Endodermal cell (in vitro differentiated cells): ENCODE measurements around the gene RYR3. TPM values are rescaled to one million over a fixed set of nuclear protein-coding genes. Genes with fewer than 3 reads are reported as not detected.

Source experiments
- DNase-seq: peaks from one replicate; pipeline ENCODE4 v3.0.0-alpha.2; 2017
- H3K27ac ChIP-seq: 2 replicates; pipeline ENCODE4 v1.5.1; 2013; ENCODE audit warnings: mild to moderate bottlenecking, low read depth, low read length, moderate library complexity
- H3K27me3 ChIP-seq: 2 replicates; pipeline ENCODE4 v1.6.1; 2013; ENCODE audit warnings: mild to moderate bottlenecking, low read length, moderate library complexity; ENCODE audit not compliant: insufficient read depth, control insufficient read depth, poor library complexity, severe bottlenecking
- H3K36me3 ChIP-seq: 2 replicates; pipeline ENCODE4 v1.7.0; 2013; ENCODE audit warnings: mild to moderate bottlenecking, low read length, moderate library complexity; ENCODE audit not compliant: control insufficient read depth, insufficient read depth
- H3K4me1 ChIP-seq: one replicate; pipeline ENCODE4 v1.7.0; 2013; ENCODE audit warnings: low read length; ENCODE audit not compliant: control insufficient read depth, insufficient read depth
- H3K4me3 ChIP-seq: 2 replicates; pipeline ENCODE4 v1.5.1; 2013; ENCODE audit warnings: mild to moderate bottlenecking, low read length, moderate library complexity
- H3K9ac ChIP-seq: 2 replicates; pipeline ENCODE4 v1.6.1; 2013; ENCODE audit warnings: mild to moderate bottlenecking, low read length, moderate library complexity; ENCODE audit not compliant: poor library complexity, severe bottlenecking; ENCODE audit errors: extremely low read depth
- H3K9me3 ChIP-seq: 2 replicates; pipeline ENCODE4 v1.6.1; 2013; ENCODE audit warnings: mild to moderate bottlenecking, low read length, moderate library complexity; ENCODE audit not compliant: control insufficient read depth
- H3K27ac Mint-ChIP-seq: 2 replicates; pipeline ENCODE4 v1.8.0; 2020; ENCODE audit warnings: mixed read lengths
- H3K27me3 Mint-ChIP-seq: 2 replicates; pipeline ENCODE4 v1.8.0; 2021; ENCODE audit warnings: mild to moderate bottlenecking, mixed read lengths; ENCODE audit not compliant: insufficient read depth
- H3K36me3 Mint-ChIP-seq: 2 replicates; pipeline ENCODE4 v1.8.0; 2020; ENCODE audit warnings: low read depth, mixed read lengths
- H3K4me1 Mint-ChIP-seq: 2 replicates; pipeline ENCODE4 v1.8.0; 2020; ENCODE audit warnings: mixed read lengths
- H3K4me3 Mint-ChIP-seq: 2 replicates; pipeline ENCODE4 v1.8.0; 2020; ENCODE audit warnings: mild to moderate bottlenecking, moderate library complexity, mixed read lengths
- H3K9me3 Mint-ChIP-seq: 2 replicates; pipeline ENCODE4 v1.8.0; 2020; ENCODE audit warnings: mild to moderate bottlenecking, mixed read lengths
- WGBS, 2 experiments: methylation state at CpG; one replicate each; pipeline versions ENCODE4 v1.1.5 to v1.1.7; 2013; ENCODE audit warnings: missing lambda C conversion rate in 2 of 2, mixed read lengths in 1 of 2; ENCODE audit not compliant: insufficient coverage in 1 of 2, insufficient read length in 1 of 2; 5-methylcytosine and 5-hydroxymethylcytosine counted together
- total RNA-seq, 2 donors: library from RNA; stranded (reverse); fragmentation: NEBNext Ultra II Directional in 1 of 2; extraction: Animal tissue kit (Norgen Biotek cat#: 25700) in 1 of 2; gene quantifications; 2 replicates in 1 of 2; 3 replicates in 1 of 2; pipeline ENCODE4 v1.2.1, GENCODE V29; 2021
- TF ChIP-seq, protein P1 (sequence below): fragments of 200-600 bp; sonication (generic); conservative IDR thresholded peaks from 2 replicates; pipeline ENCODE4 v1.5.0; 2021; ENCODE audit warnings: antibody characterized with exemption, mild to moderate bottlenecking

RYR3 gene
- total RNA-seq, 2 donors from 2014 or later: 0.71 to 1.4 TPM

DNA sequence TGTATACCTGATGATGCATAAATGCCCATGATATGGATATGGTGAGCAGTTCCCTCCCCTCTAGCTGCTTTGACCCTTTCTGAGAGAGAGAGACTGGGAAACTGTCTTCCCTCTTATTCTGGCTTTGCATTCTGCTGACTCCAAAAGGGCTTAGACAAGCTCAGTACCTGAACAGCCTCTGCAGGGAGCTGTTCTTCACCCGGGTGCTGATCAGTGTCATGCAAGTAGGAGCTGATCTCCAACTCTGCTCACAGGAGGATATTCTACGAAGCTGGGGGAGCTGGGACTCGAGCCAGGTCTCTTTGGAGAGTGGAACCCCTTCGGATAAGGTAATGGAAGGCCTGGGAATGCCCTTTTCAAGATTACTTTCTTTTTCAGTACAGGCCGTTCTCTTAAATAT, 237.1 kb downstream of the RYR3 start:
- no peaks in the 10 kb centered on the region for H3K4me1 Mint-ChIP-seq
- H3K9me3 ChIP-seq: no peaks in the 10 kb centered on the region
- peak; percentile 95 for DNase-seq
- H3K36me3 ChIP-seq: no peaks in the 10 kb centered on the region
- no peaks in the 10 kb centered on the region for H3K27me3 ChIP-seq
- no peak overlapping the region for H3K27ac ChIP-seq
- no peaks in the 10 kb centered on the region for H3K36me3 Mint-ChIP-seq
- no peaks in the 10 kb centered on the region for H3K4me1 ChIP-seq
- H3K27me3 Mint-ChIP-seq: no peaks in the 10 kb centered on the region
- H3K27ac Mint-ChIP-seq: no peak overlapping the region
- 48 to 57% methylated on average over 2 to 5 of the region's 5 CpGs for WGBS, 2 experiments
- H3K4me3 Mint-ChIP-seq: no peak overlapping the region
- no peak overlapping the region for H3K4me3 ChIP-seq
- TF ChIP-seq, protein P1, sequence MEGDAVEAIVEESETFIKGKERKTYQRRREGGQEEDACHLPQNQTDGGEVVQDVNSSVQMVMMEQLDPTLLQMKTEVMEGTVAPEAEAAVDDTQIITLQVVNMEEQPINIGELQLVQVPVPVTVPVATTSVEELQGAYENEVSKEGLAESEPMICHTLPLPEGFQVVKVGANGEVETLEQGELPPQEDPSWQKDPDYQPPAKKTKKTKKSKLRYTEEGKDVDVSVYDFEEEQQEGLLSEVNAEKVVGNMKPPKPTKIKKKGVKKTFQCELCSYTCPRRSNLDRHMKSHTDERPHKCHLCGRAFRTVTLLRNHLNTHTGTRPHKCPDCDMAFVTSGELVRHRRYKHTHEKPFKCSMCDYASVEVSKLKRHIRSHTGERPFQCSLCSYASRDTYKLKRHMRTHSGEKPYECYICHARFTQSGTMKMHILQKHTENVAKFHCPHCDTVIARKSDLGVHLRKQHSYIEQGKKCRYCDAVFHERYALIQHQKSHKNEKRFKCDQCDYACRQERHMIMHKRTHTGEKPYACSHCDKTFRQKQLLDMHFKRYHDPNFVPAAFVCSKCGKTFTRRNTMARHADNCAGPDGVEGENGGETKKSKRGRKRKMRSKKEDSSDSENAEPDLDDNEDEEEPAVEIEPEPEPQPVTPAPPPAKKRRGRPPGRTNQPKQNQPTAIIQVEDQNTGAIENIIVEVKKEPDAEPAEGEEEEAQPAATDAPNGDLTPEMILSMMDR: no peak
- no peaks in the 10 kb centered on the region for H3K9me3 Mint-ChIP-seq
- no peak overlapping the region for H3K9ac ChIP-seq

DNA sequence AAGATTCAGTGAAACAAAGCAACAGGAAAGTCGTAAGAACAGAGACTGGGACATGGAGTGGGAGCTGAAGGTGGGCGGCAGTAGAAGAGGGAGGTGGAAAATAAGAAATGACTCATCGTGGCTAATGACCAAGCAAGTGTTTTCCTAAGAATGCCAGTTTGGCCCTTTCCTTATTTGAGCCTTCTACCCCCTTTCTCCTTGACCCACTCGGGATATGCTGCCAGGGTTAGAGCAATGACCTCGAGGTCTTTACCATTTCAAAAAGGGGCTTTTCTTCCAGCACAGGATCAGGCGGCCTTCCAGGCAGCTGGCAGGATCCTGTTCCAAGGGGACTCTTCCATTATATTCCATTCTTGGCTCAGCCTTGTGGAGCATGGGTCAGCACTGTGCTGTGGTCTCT, 241.1 kb downstream of the RYR3 start:
- Histone ChIP-seq H3K9me3 (no peaks in the 10 kb centered on the region), H3K27me3 (no peaks in the 10 kb centered on the region), H3K27ac (no peak overlapping the region), H3K4me1 (no peaks in the 10 kb centered on the region), H3K36me3 (no peaks in the 10 kb centered on the region), H3K4me3 (no peak overlapping the region), H3K9ac (no peak overlapping the region)
- H3K9me3 Mint-ChIP-seq: no peaks in the 10 kb centered on the region
- DNase-seq: no peak
- no peaks in the 10 kb centered on the region for H3K4me1 Mint-ChIP-seq
- no peak overlapping the region for H3K4me3 Mint-ChIP-seq
- no peaks in the 10 kb centered on the region for H3K36me3 Mint-ChIP-seq
- TF ChIP-seq, protein P1: no peak
- WGBS, 2 experiments: 63 to 69% methylated on average over 3 to 6 of the region's 6 CpGs
- H3K27me3 Mint-ChIP-seq: no peaks in the 10 kb centered on the region
- no peak overlapping the region for H3K27ac Mint-ChIP-seq

GRCh38 chr15:33553157-33553556, 242.4 kb downstream of the RYR3 start:
- DNase-seq: no peak
- 90 to 100% methylated on average over 3 to 4 of the region's 4 CpGs for WGBS, 2 experiments
- TF ChIP-seq, protein P1: no peak
- H3K36me3 ChIP-seq: no peaks in the 10 kb centered on the region
- no peaks in the 10 kb centered on the region for H3K27me3 ChIP-seq
- H3K4me1 ChIP-seq: no peaks in the 10 kb centered on the region
- no peaks in the 10 kb centered on the region for H3K9me3 ChIP-seq
- Mint-ChIP-seq H3K27me3 (no peaks in the 10 kb centered on the region), H3K36me3 (no peaks in the 10 kb centered on the region), H3K27ac (no peak overlapping the region), H3K4me1 (no peaks in the 10 kb centered on the region), H3K9me3 (no peaks in the 10 kb centered on the region), H3K4me3 (no peak overlapping the region)
- H3K4me3 ChIP-seq: no peak overlapping the region
- no peak overlapping the region for H3K27ac ChIP-seq
- H3K9ac ChIP-seq: no peak overlapping the region
